EH (cell line): Measurements from ENCODE around the gene STRIP2.
A peak's percentile ranks its signal among the peaks of the same experiment; 100 is the strongest.
"Not testable (repeated sequence)": the region's sequence is repeated elsewhere in the genome, so short reads cannot be mapped to it uniquely, and the experiment has no call there.

Source experiments
- DNase-seq: peaks from one replicate; pipeline ENCODE4 v3.0.0-alpha.2; 2015; ENCODE audit warnings: low read depth

The STRIP2 gene

GRCh38 chr7:129530795-129531391, 96.7 kb downstream of the STRIP2 start:
- peak; percentile 52 for DNase-seq

GRCh38 chr7:129531721-129532120, 97.5 kb downstream of the STRIP2 start:
- DNase-seq: no peak

- no peak for DNase-seq
These were observed 98.1 kb downstream of the STRIP2 start for GRCh38 chr7:129532375-129532774.

- not testable (repeated sequence) for DNase-seq
These were observed 100.5 kb downstream of the STRIP2 start for GRCh38 chr7:129534558-129535274.

GRCh38 chr7:129535896-129536295, 101.7 kb downstream of the STRIP2 start:
- DNase-seq: no peak

- DNase-seq: no peak
These were observed 102.1 kb downstream of the STRIP2 start for GRCh38 chr7:129536323-129536722.
